Fibroblast of mammary gland (primary cell): ENCODE results near the gene TTLL13.

Source experiments
- DNase-seq: peaks from one replicate; pipeline ENCODE4 v3.0.0-alpha.2; 2010; ENCODE audit warnings: low read depth
- H3K4me3 ChIP-seq: 2 replicates; pipeline ENCODE4 v1.5.1; 2011; ENCODE audit warnings: low read depth, mild to moderate bottlenecking, low read length, moderate library complexity; ENCODE audit not compliant: control insufficient read depth
- TF ChIP-seq, protein P1 (sequence below): conservative IDR thresholded peaks from 2 replicates; pipeline ENCODE4 v1.5.1; 2011; ENCODE audit warnings: low read depth, low read length, inconsistent platforms; ENCODE audit not compliant: control insufficient read depth, insufficient read depth

TTLL13 gene

GRCh38 chr15:90225504-90226234 lies 23.7 kb upstream of the TTLL13 start:
- no peak overlapping the region for H3K4me3 ChIP-seq
- TF ChIP-seq, protein P1, sequence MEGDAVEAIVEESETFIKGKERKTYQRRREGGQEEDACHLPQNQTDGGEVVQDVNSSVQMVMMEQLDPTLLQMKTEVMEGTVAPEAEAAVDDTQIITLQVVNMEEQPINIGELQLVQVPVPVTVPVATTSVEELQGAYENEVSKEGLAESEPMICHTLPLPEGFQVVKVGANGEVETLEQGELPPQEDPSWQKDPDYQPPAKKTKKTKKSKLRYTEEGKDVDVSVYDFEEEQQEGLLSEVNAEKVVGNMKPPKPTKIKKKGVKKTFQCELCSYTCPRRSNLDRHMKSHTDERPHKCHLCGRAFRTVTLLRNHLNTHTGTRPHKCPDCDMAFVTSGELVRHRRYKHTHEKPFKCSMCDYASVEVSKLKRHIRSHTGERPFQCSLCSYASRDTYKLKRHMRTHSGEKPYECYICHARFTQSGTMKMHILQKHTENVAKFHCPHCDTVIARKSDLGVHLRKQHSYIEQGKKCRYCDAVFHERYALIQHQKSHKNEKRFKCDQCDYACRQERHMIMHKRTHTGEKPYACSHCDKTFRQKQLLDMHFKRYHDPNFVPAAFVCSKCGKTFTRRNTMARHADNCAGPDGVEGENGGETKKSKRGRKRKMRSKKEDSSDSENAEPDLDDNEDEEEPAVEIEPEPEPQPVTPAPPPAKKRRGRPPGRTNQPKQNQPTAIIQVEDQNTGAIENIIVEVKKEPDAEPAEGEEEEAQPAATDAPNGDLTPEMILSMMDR = no peak
- DNase-seq = no peak

DNA sequence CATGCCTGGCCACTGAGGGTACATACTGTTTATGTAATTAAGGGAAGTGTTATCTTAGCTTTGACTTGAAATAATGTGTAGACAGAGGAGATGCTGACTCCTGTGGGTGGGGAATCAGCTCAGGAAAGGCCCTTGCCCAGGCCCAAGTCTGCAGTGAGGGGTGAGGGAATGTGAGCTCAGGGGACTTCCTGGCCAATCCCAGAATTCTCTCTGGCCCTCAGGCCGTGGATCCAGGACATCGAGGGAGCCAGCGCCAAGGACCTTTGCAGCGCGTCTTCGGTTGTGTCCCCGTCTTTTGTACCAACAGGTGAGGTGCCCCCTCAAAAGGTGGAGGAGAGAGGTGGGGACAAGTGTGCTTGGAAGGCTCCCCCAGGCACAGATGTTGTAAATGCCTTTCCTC lies 22.0 kb upstream of the TTLL13 start:
- TF ChIP-seq, protein P1 = no peak
- no peak overlapping the region for H3K4me3 ChIP-seq
- no peak for DNase-seq

- no peak overlapping the region for H3K4me3 ChIP-seq
- TF ChIP-seq, protein P1 = no peak
- DNase-seq = no peak
Measured at GRCh38 chr15:90227816-90228772, 21.3 kb upstream of the TTLL13 start.

DNA sequence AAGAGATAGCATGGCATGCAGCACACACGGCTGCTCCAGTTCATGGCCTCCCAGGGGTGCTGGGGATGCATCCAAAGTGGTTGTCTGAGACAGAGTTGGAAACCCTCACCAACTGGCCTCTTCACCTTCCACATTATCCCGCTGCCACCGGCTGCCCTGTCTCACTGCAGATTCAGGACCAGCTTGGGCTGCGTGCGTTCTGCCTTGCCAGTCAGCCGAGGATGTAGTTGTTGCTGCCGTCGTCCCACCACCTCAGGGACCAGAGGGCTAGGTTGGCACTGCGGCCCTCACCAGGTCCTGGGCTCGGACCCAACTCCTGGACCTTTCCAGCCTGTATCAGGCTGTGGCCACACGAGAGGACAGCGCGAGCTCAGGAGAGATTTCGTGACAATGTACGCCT lies 20.4 kb upstream of the TTLL13 start:
- H3K4me3 ChIP-seq = no peak overlapping the region
- DNase-seq = no peak
- TF ChIP-seq, protein P1 = no peak

- DNase-seq = no peak
- TF ChIP-seq, protein P1 = no peak
- no peak overlapping the region for H3K4me3 ChIP-seq
Measured at GRCh38 chr15:90230071-90230494, 19.3 kb upstream of the TTLL13 start.

- DNase-seq = no peak
- no peak overlapping the region for H3K4me3 ChIP-seq
- TF ChIP-seq, protein P1 = no peak
Measured at GRCh38 chr15:90230610-90231009, 18.7 kb upstream of the TTLL13 start.
